A673 (cell line): ENCODE measurements around the gene MON1A. TPM values are rescaled to one million over a fixed set of nuclear protein-coding genes. Genes with fewer than 3 reads are reported as not detected.
"Not testable (repeated sequence)": the region's sequence is repeated elsewhere in the genome, so short reads cannot be mapped to it uniquely, and the experiment has no call there.

Experiments used
- BruUV-seq: library from RNA; stranded (reverse); fragments of 400-500 nt; replicated peaks from 2 replicates; lab custom pipeline; 2021; lab: Mats Ljungman, UMichigan
- CTCF ChIA-PET: fragments of 300-600 bp; sonication (Branson Sonifier 250); formaldehyde crosslinking; loops from one replicate; lab custom pipeline; 2022; ENCODE audit warnings: antibody characterized with exemption; lab: Charles Lee
- POLR2A ChIA-PET: fragments of 300-600 bp; sonication (Branson Sonifier 250); formaldehyde crosslinking; loops from one replicate; lab custom pipeline; 2022; ENCODE audit warnings: antibody characterized with exemption; ENCODE audit not compliant: low non-redundant PET; lab: Charles Lee
- DNase-seq: peaks from one replicate; pipeline ENCODE4 v3.0.0-alpha.2; 2015; ENCODE audit warnings: low spot score
- H3K27ac ChIP-seq: fragments of 200-600 bp; sonication (generic); 2 replicates; pipeline ENCODE4 v1.5.1; 2016; ENCODE audit warnings: mixed run types, low read depth, mild to moderate bottlenecking, mixed read lengths, antibody characterized with exemption, low read length; ENCODE audit not compliant: poor library complexity, severe bottlenecking
- H3K27me3 ChIP-seq: fragments of 200-600 bp; sonication (generic); replicated peaks from 2 replicates; pipeline ENCODE4 v1.6.1; 2017; ENCODE audit warnings: mixed run types, low read depth, mild to moderate bottlenecking, mixed read lengths, antibody characterized with exemption, low read length; ENCODE audit not compliant: insufficient read depth, poor library complexity
- H3K36me3 ChIP-seq: fragments of 200-600 bp; sonication (generic); 2 replicates; pipeline ENCODE4 v1.6.1; 2016; ENCODE audit warnings: mixed run types, mild to moderate bottlenecking, mixed read lengths, antibody characterized with exemption, low read length; ENCODE audit not compliant: insufficient read depth, poor library complexity, severe bottlenecking
- H3K4me1 ChIP-seq: fragments of 200-600 bp; sonication (generic); 2 replicates; pipeline ENCODE4 v1.6.1; 2017; ENCODE audit warnings: mixed run types, mild to moderate bottlenecking, mixed read lengths, antibody characterized with exemption, low read length; ENCODE audit not compliant: insufficient read depth, poor library complexity, severe bottlenecking
- H3K4me3 ChIP-seq: fragments of 200-600 bp; sonication (generic); 2 replicates; pipeline ENCODE4 v1.5.1; 2016; ENCODE audit warnings: low read depth, mixed run types, mild to moderate bottlenecking, mixed read lengths, low read length; ENCODE audit not compliant: poor library complexity, severe bottlenecking
- H3K9me3 ChIP-seq: fragments of 200-600 bp; sonication (generic); 2 replicates; pipeline ENCODE4 v1.6.1; 2016; ENCODE audit warnings: mixed run types, low read depth, mild to moderate bottlenecking, mixed read lengths, antibody characterized with exemption, low read length; ENCODE audit not compliant: poor library complexity, severe bottlenecking
- EZH2 ChIP-seq: fragments of 200-600 bp; sonication (generic); IDR thresholded peaks from 2 replicates; pipeline ENCODE4 v1.6.1; 2017; ENCODE audit warnings: borderline replicate concordance, low read depth, mild to moderate bottlenecking, mixed read lengths, antibody characterized with exemption, low read length; ENCODE audit not compliant: poor library complexity, severe bottlenecking
- intact Hi-C: fragments of 100-400 bp; cut with micrococcal nuclease; formaldehyde crosslinking; loops from one replicate; pipeline ENCODE4 v1.10.0; 2022; ENCODE audit not compliant: unreplicated experiment
- total RNA-seq: library from RNA; stranded (reverse); gene quantifications from 2 replicates; pipeline ENCODE4 v1.2.3, GENCODE V29; 2021
- TF ChIP-seq, protein P1 (sequence below): fragments of 300-800, 200-600 bp; sonication (generic); conservative IDR thresholded peaks from 2 replicates; pipeline ENCODE4 v1.5.1; 2017; ENCODE audit warnings: low read depth, mild to moderate bottlenecking, antibody characterized with exemption, low read length, moderate library complexity, mixed read lengths

The MON1A gene
- total RNA-seq, 1 experiment from 2014 or later = 7.5 TPM

DNA sequence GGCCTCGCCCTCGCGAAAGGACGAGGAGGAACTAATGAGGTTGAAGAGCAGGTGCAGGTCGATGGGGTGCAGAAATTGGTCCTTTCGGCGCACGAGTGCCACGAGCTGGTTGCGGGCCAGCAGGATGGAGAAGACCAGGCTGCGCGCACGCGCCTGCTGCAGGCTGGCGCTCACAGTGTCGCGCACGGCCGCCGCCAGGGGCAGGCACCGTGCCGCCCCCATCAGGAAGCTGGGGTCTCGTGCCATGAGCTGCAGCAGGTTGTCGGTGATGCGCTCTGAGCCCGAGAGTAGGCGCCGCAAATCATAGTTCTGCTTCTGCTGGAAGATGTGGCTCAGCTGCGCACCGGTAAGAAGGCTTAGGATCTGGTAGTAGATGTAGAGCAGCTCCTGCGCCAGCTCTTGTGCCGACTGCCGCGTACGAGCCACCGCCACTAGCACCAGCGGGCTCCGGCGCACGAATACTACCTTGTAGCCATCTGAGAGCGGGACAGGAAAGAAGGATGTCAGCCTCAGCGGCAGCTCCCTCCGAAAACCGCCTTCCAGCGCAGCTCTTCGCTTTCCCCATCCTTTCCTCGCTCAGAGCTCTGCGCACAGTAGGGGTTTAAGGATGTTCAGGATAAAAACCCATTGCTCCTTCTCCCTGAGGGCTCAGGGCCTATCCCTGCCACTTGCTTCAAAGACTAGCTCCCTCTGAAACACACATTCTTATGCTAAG, 19.0 kb downstream of the MON1A start:
- TF ChIP-seq, protein P1, sequence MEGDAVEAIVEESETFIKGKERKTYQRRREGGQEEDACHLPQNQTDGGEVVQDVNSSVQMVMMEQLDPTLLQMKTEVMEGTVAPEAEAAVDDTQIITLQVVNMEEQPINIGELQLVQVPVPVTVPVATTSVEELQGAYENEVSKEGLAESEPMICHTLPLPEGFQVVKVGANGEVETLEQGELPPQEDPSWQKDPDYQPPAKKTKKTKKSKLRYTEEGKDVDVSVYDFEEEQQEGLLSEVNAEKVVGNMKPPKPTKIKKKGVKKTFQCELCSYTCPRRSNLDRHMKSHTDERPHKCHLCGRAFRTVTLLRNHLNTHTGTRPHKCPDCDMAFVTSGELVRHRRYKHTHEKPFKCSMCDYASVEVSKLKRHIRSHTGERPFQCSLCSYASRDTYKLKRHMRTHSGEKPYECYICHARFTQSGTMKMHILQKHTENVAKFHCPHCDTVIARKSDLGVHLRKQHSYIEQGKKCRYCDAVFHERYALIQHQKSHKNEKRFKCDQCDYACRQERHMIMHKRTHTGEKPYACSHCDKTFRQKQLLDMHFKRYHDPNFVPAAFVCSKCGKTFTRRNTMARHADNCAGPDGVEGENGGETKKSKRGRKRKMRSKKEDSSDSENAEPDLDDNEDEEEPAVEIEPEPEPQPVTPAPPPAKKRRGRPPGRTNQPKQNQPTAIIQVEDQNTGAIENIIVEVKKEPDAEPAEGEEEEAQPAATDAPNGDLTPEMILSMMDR = no peak
- no peak for TF ChIP-seq EZH2
- POLR2A ChIA-PET = no interaction called here
- DNase-seq = no peak
- Histone ChIP-seq H3K36me3 (no peaks in the 10 kb centered on the region), H3K9me3 (no peaks in the 10 kb centered on the region), H3K27ac (no peak overlapping the region), H3K27me3 (no peaks in the 10 kb centered on the region), H3K4me1 (no peaks in the 10 kb centered on the region), H3K4me3 (no peak overlapping the region)
- intact Hi-C loops = no loop called here
- CTCF ChIA-PET = no interaction called here
- no TSS peak for BruUV-seq

DNA sequence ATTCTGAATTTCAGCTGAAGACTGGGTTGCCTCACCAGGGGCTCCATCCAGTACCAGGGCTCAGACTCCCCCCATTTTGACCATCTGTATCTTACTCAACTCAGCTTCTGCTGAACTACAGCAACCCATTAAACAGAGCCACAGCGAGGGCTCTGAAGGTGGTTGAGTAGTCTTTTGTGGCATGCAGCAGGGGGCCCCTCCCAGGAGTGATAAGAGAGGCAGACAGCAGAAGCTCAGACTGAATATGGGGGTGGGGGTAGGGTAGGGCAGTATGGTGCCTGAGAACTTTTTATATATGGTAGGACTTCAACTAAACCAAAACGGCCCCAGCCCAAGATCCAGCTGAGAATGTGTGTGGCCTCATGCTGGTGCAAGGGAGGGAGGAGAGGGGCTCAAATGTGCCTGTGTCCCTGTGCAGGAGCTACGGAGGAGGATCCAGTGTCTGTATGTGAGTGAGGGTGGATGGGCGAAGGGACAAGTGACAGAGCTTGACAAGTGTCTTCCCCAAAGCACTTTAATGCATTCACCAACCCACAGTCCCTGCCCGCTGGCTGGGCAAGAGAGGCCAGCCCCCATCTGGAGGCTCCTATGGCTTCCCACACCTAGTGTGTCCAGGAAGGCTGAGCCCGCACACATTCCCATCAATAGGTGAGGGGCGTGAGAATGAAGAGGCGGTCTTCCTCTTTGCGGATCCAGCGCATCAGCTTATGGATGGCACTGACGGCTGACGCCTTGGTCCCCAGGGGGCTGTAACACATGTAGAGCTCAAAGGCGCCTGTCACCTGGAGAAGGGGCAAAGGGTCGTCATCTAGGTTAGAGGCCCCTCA, 21.0 kb downstream of the MON1A start:
- H3K4me3 ChIP-seq = no peak overlapping the region
- no peak for DNase-seq
- intact Hi-C loops = loop anchor here (5.0 to 10.0 kb wide), 3 partner anchors 64 to 206 kb away; partner anchors contain the start of gene AMIGO3
- H3K9me3 ChIP-seq = no peaks in the 10 kb centered on the region
- H3K27ac ChIP-seq = no peak overlapping the region
- H3K36me3 ChIP-seq = no peaks in the 10 kb centered on the region
- TF ChIP-seq, protein P1 = no peak
- TF ChIP-seq EZH2 = no peak
- H3K4me1 ChIP-seq = no peaks in the 10 kb centered on the region
- BruUV-seq = no TSS peak
- ChIA-PET POLR2A (no interaction called here), CTCF (no interaction called here)
- H3K27me3 ChIP-seq = no peaks in the 10 kb centered on the region

DNA sequence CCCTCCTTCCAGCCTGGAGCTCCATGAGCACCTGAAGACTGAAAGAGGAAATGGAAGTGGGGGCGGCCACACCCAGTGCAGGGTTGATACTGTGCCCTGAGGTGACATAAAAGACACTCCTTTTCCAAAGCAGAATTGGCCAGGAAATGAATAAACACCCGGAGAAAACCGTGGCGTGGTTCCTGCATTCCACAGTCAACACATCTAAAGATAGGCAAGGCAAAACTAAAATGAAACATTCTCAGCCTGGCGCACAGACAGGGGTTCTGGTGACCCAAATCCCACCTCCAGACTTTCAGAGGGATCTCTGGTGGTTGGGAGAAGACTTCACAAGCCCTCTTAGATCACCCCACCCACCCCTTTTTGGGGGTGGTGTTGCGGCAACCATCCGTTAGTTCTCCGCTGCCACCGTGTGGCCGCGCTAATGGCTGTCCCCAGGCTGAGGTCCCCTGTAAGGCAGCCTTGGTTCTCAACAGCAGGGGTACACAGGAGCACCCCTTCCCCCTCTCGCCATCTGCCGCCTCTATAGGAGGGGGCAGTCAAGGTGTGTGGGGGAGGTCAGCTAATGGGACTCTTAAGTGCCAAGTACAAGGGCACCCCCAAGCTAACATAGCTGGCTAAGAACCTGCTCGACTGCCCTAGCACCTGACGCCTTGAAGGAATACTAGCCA, 23.4 kb downstream of the MON1A start:
- DNase-seq = peak; percentile 60
- Histone ChIP-seq H3K27ac (no peak overlapping the region), H3K9me3 (no peaks in the 10 kb centered on the region), H3K27me3 (no peaks in the 10 kb centered on the region), H3K4me3 (no peak overlapping the region), H3K4me1 (no peaks in the 10 kb centered on the region), H3K36me3 (no peaks in the 10 kb centered on the region)
- CTCF ChIA-PET = interaction anchor here (0.6 kb wide), 1 partner anchor 178 kb away, joined by 3 read pairs; no protein-coding TSS in a partner anchor
- intact Hi-C loops = loop anchor here (5.0 to 10.0 kb wide), 3 partner anchors 61 to 204 kb away; partner anchors contain the start of gene AMIGO3
- TF ChIP-seq, protein P1 = peak; percentile 66
- TF ChIP-seq EZH2 = no peak
- BruUV-seq = no TSS peak
- POLR2A ChIA-PET = no interaction called here

DNA sequence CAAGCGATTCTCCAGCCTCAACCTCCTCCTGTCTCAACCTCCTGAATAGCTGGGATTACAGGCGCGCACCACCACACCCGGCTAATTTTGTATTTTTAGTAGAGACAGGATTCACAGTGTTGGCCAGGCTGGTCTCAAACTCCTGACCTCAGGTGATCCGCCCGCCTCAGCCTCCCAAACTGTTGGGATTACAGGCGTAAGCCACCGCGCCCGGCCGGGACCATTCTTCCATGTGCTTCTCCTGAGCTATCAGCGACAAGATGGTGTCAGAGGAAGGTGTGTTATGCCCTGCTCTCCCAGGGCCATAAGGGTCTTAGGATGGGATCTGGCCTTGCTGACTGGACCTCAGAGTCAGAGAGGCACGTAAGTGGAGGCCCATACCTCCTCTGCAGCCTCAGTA, 25.2 kb downstream of the MON1A start:
- H3K9me3 ChIP-seq, H3K36me3 ChIP-seq, H3K27me3 ChIP-seq, POLR2A ChIA-PET, DNase-seq, BruUV-seq, H3K27ac ChIP-seq, CTCF ChIA-PET, H3K4me3 ChIP-seq, H3K4me1 ChIP-seq: not testable (repeated sequence)
- intact Hi-C loops = loop anchor here (10.0 kb wide), 1 partner anchor 60 kb away; no protein-coding TSS in a partner anchor
